LNCaP clone FGC (cell line): ENCODE results near the gene IP6K3.

Experiments used
- DNase-seq: peaks from one replicate; pipeline ENCODE4 v3.0.0-alpha.2; 2011; ENCODE audit warnings: low read depth
- H3K4me3 ChIP-seq: 2 replicates; pipeline ENCODE4 v1.5.1; 2011; ENCODE audit warnings: mild to moderate bottlenecking, low read depth, low read length, control low read depth
- CTCF ChIP-seq: IDR thresholded peaks from 2 replicates; pipeline ENCODE4 v1.5.1; 2012; ENCODE audit warnings: mild to moderate bottlenecking; ENCODE audit not compliant: control insufficient read depth, insufficient read depth; ENCODE audit errors: extremely low read depth

The IP6K3 gene

GRCh38 chr6:33759887-33760629 is 13.4 kb upstream of the IP6K3 start:
- no peak for TF ChIP-seq CTCF
- H3K4me3 ChIP-seq: no peak overlapping the region
- no peak for DNase-seq

- no peak for TF ChIP-seq CTCF
- DNase-seq: peak; percentile 97
- no peak overlapping the region for H3K4me3 ChIP-seq
Measured at GRCh38 chr6:33758815-33759216, 12.1 kb upstream of the IP6K3 start.

- no peak for TF ChIP-seq CTCF
- H3K4me3 ChIP-seq: no peak overlapping the region
- DNase-seq: no peak
Measured at GRCh38 chr6:33757906-33758305, 11.2 kb upstream of the IP6K3 start.

GRCh38 chr6:33757113-33757512 is 10.4 kb upstream of the IP6K3 start:
- no peak for TF ChIP-seq CTCF
- no peak overlapping the region for H3K4me3 ChIP-seq
- no peak for DNase-seq

GRCh38 chr6:33756211-33756954 is 9.7 kb upstream of the IP6K3 start:
- no peak overlapping the region for H3K4me3 ChIP-seq
- TF ChIP-seq CTCF: no peak
- DNase-seq: no peak

GRCh38 chr6:33755070-33755869 is 8.6 kb upstream of the IP6K3 start:
- no peak overlapping the region for H3K4me3 ChIP-seq
- no peak for TF ChIP-seq CTCF
- no peak for DNase-seq
